ENCODE measurements around the gene GABARAPL2.

The GABARAPL2 gene

GRCh38 chr16:75578725-75579124, 12.5 kb downstream of the GABARAPL2 start:
- peaks cover 56% of the 10 kb centered on the region for H3K36me3 Mint-ChIP-seq (ENCODE audit: low read depth)
- H3K27me3 Mint-ChIP-seq (ENCODE audit: low read depth), result no peaks in the 10 kb centered on the region
- H3K4me1 Mint-ChIP-seq, result no peaks in the 10 kb centered on the region
- H3K4me3 Mint-ChIP-seq, result no peak overlapping the region
- TF ChIP-seq CTCF (IDR thresholded peaks at IDR 0.05; ENCODE audit: unreplicated experiment in 3 of 3), result no peak
- no peaks in the 10 kb centered on the region for H3K9me3 Mint-ChIP-seq
- no peak overlapping the region for H3K27ac Mint-ChIP-seq

- H3K27me3 Mint-ChIP-seq (ENCODE audit: low read depth), result no peaks in the 10 kb centered on the region
- no peaks in the 10 kb centered on the region for H3K4me1 Mint-ChIP-seq
- H3K9me3 Mint-ChIP-seq, result no peaks in the 10 kb centered on the region
- H3K27ac Mint-ChIP-seq, result no peak overlapping the region
- H3K4me3 Mint-ChIP-seq, result no peak overlapping the region
- no peak for TF ChIP-seq CTCF (IDR thresholded peaks at IDR 0.05; ENCODE audit: unreplicated experiment in 3 of 3)
- H3K36me3 Mint-ChIP-seq (ENCODE audit: low read depth), result peaks cover 51% of the 10 kb centered on the region
These were observed 13.2 kb downstream of the GABARAPL2 start for GRCh38 chr16:75579281-75579834.

GRCh38 chr16:75584108-75584507, 17.9 kb downstream of the GABARAPL2 start:
- Mint-ChIP-seq H3K9me3 (no peaks in the 10 kb centered on the region), H3K27ac (no peak overlapping the region), H3K27me3 (ENCODE audit: low read depth) (no peaks in the 10 kb centered on the region), H3K4me1 (peaks cover 5% of the 10 kb centered on the region), H3K36me3 (ENCODE audit: low read depth) (peaks cover 20% of the 10 kb centered on the region), H3K4me3 (no peak overlapping the region)
- no peak for TF ChIP-seq CTCF (IDR thresholded peaks at IDR 0.05; ENCODE audit: unreplicated experiment in 3 of 3)

- Mint-ChIP-seq H3K4me1 (peaks cover 27% of the 10 kb centered on the region), H3K36me3 (ENCODE audit: low read depth) (peaks cover 12% of the 10 kb centered on the region), H3K27ac (peak overlapping the region in 2 of 3 experiments; percentile 57 to 86), H3K9me3 (no peaks in the 10 kb centered on the region), H3K27me3 (ENCODE audit: low read depth) (no peaks in the 10 kb centered on the region), H3K4me3 (no peak overlapping the region)
- TF ChIP-seq CTCF (IDR thresholded peaks at IDR 0.05; ENCODE audit: unreplicated experiment in 3 of 3), result no peak
These were observed 22.5 kb downstream of the GABARAPL2 start for GRCh38 chr16:75588716-75589115.

- Mint-ChIP-seq H3K27ac (peak overlapping the region in 2 of 3 experiments; percentile 57 to 86), H3K4me1 (peaks cover 31% of the 10 kb centered on the region), H3K9me3 (no peaks in the 10 kb centered on the region), H3K4me3 (no peak overlapping the region), H3K36me3 (ENCODE audit: low read depth) (peaks cover 15% of the 10 kb centered on the region), H3K27me3 (ENCODE audit: low read depth) (no peaks in the 10 kb centered on the region)
- no peak for TF ChIP-seq CTCF (IDR thresholded peaks at IDR 0.05; ENCODE audit: unreplicated experiment in 3 of 3)
These were observed 23.1 kb downstream of the GABARAPL2 start for GRCh38 chr16:75589306-75589705.

All from nephron (organoid).